Mesendoderm (in vitro differentiated cells): Measurements from ENCODE around the gene PNLDC1.

Experiments used
- DNase-seq: peaks from one replicate; pipeline ENCODE4 v3.0.0; 2013
- H2AK5ac ChIP-seq: 2 replicates; pipeline ENCODE4 v1.6.1; 2013; ENCODE audit warnings: low read length, inconsistent platforms
- H2BK120ac ChIP-seq: 2 replicates; pipeline ENCODE4 v1.6.1; 2013; ENCODE audit warnings: low read depth, mild to moderate bottlenecking, low read length, moderate library complexity, mixed read lengths
- H2BK15ac ChIP-seq: replicated peaks from 2 replicates; pipeline ENCODE4 v1.6.1; 2013; ENCODE audit warnings: low read depth, mild to moderate bottlenecking, moderate library complexity
- H2BK5ac ChIP-seq: 2 replicates; pipeline ENCODE4 v1.6.1; 2013; ENCODE audit warnings: low read length, inconsistent platforms
- H3K18ac ChIP-seq: 2 replicates; pipeline ENCODE4 v1.6.1; 2013; ENCODE audit warnings: mild to moderate bottlenecking, low read length, mixed read lengths
- H3K23ac ChIP-seq: one replicate; pipeline ENCODE4 v1.6.1; 2013; ENCODE audit warnings: low read length
- H3K27ac ChIP-seq: 2 replicates; pipeline ENCODE4 v1.5.1; 2013; ENCODE audit warnings: low read depth, mild to moderate bottlenecking, inconsistent platforms, low read length, moderate library complexity
- H3K27me3 ChIP-seq: 2 replicates; pipeline ENCODE4 v1.6.1; 2013; ENCODE audit warnings: low read length, control low read depth, mild to moderate bottlenecking, inconsistent platforms; ENCODE audit not compliant: insufficient read depth, poor library complexity
- H3K36me3 ChIP-seq: 2 replicates; pipeline ENCODE4 v1.6.1; 2013; ENCODE audit warnings: low read length, inconsistent platforms; ENCODE audit not compliant: control insufficient read depth, insufficient read depth
- H3K4ac ChIP-seq: one replicate; pipeline ENCODE4 v1.6.1; 2013; ENCODE audit warnings: low read depth, mild to moderate bottlenecking, low read length, moderate library complexity
- H3K4me1 ChIP-seq: 2 replicates; pipeline ENCODE4 v1.6.1; 2013; ENCODE audit warnings: low read depth, low read length, inconsistent platforms; ENCODE audit not compliant: control insufficient read depth
- H3K4me2 ChIP-seq: 2 replicates; pipeline ENCODE4 v1.6.1; 2013; ENCODE audit warnings: low read length
- H3K4me3 ChIP-seq: 2 replicates; pipeline ENCODE4 v1.5.1; 2013; ENCODE audit warnings: mild to moderate bottlenecking, low read length
- H3K56ac ChIP-seq: one replicate; pipeline ENCODE4 v1.6.1; 2013; ENCODE audit warnings: low read length
- H3K79me1 ChIP-seq: 2 replicates; pipeline ENCODE4 v1.6.1; 2013; ENCODE audit warnings: low read length, inconsistent platforms
- H3K79me2 ChIP-seq: 2 replicates; pipeline ENCODE4 v1.6.1; 2013; ENCODE audit warnings: mild to moderate bottlenecking, low read length; ENCODE audit not compliant: control insufficient read depth, insufficient read depth
- H3K9ac ChIP-seq: 2 replicates; pipeline ENCODE4 v1.6.1; 2013; ENCODE audit warnings: low read length, inconsistent platforms
- H4K5ac ChIP-seq: one replicate; pipeline ENCODE4 v1.6.1; 2013; ENCODE audit warnings: low read length
- H4K8ac ChIP-seq: one replicate; pipeline ENCODE4 v1.6.1; 2013; ENCODE audit warnings: low read depth, mild to moderate bottlenecking, control low read depth, low read length, moderate library complexity
- WGBS: extraction: QIAGEN DNeasy Blood & Tissue Kit; methylation state at CpG from one replicate; pipeline ENCODE4 v1.1.7; 2013; ENCODE audit warnings: low lambda C conversion rate, missing lambda C conversion rate; ENCODE audit not compliant: insufficient coverage; ENCODE audit errors: extremely low coverage; 5-methylcytosine and 5-hydroxymethylcytosine counted together

Gene PNLDC1

GRCh38 chr6:159852877-159853276, 52.8 kb downstream of the PNLDC1 start:
- no peaks in the 10 kb centered on the region for H3K4me1 ChIP-seq
- H3K4me3 ChIP-seq = no peak overlapping the region
- no peak overlapping the region for H4K8ac ChIP-seq
- H2BK120ac ChIP-seq = no peak overlapping the region
- no peak overlapping the region for H2AK5ac ChIP-seq
- no peak overlapping the region for H3K4ac ChIP-seq
- no peaks in the 10 kb centered on the region for H3K27me3 ChIP-seq
- DNase-seq = no peak
- H3K79me1 ChIP-seq = no peaks in the 10 kb centered on the region
- no peak overlapping the region for H3K4me2 ChIP-seq
- H3K27ac ChIP-seq = no peak overlapping the region
- no CpG with 5 or more reads among the region's 6 CpGs for WGBS
- H3K23ac ChIP-seq = no peak overlapping the region
- H3K79me2 ChIP-seq = no peaks in the 10 kb centered on the region
- H2BK15ac ChIP-seq = no peak overlapping the region
- H3K56ac ChIP-seq = no peak overlapping the region
- H2BK5ac ChIP-seq = no peak overlapping the region
- no peaks in the 10 kb centered on the region for H3K36me3 ChIP-seq
- H3K9ac ChIP-seq = no peak overlapping the region
- no peak overlapping the region for H3K18ac ChIP-seq
- H4K5ac ChIP-seq = no peak overlapping the region

- Histone ChIP-seq H3K9ac (no peak overlapping the region), H4K8ac (no peak overlapping the region), H3K23ac (no peak overlapping the region), H2AK5ac (no peak overlapping the region), H3K56ac (no peak overlapping the region), H4K5ac (no peak overlapping the region), H2BK120ac (no peak overlapping the region), H3K36me3 (no peaks in the 10 kb centered on the region), H2BK15ac (no peak overlapping the region), H2BK5ac (no peak overlapping the region), H3K79me2 (no peaks in the 10 kb centered on the region), H3K79me1 (no peaks in the 10 kb centered on the region), H3K18ac (no peak overlapping the region), H3K4me3 (no peak overlapping the region), H3K4me1 (no peaks in the 10 kb centered on the region), H3K4me2 (no peak overlapping the region), H3K4ac (no peak overlapping the region), H3K27me3 (no peaks in the 10 kb centered on the region), H3K27ac (no peak overlapping the region)
- DNase-seq = no peak
Observed at GRCh38 chr6:159853754-159854153, 53.7 kb downstream of the PNLDC1 start.

GRCh38 chr6:159854959-159855358, 54.9 kb downstream of the PNLDC1 start:
- WGBS = no CpG with 5 or more reads among the region's 3 CpGs
- no peak overlapping the region for H3K56ac ChIP-seq

DNA sequence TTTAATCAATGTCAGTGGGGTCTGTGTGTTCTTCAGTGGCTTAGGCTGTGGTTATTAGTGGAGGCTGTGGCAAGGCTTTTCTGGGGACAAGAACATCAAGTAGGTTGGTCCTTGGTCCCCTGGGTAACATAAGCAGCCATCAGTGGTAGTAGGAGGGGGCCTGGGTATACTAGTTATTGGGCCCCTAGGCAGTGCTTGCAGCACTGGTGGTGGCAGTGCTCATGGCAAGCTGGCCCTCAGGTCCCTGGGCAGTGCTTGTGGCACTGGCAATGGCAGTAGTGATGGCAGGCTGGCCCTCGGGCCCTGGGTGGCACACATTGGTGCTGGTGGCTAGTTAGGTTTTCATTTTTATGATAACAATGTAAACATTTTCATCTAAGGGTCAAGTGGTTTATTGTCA, 58.2 kb downstream of the PNLDC1 start:
- WGBS = no CpG with 5 or more reads among the region's 1 CpG
- H2BK15ac ChIP-seq = no peak overlapping the region
- no peak overlapping the region for H3K56ac ChIP-seq

More at GRCh38 chr6:159854959-159855358, 54.9 kb downstream of the PNLDC1 start:
- Histone ChIP-seq H3K79me1 (no peaks in the 10 kb centered on the region), H3K18ac (no peak overlapping the region), H4K5ac (no peak overlapping the region), H2BK120ac (no peak overlapping the region), H3K23ac (no peak overlapping the region), H3K79me2 (no peaks in the 10 kb centered on the region), H4K8ac (no peak overlapping the region), H2BK15ac (no peak overlapping the region), H3K27me3 (no peaks in the 10 kb centered on the region), H3K36me3 (no peaks in the 10 kb centered on the region), H3K4me3 (no peak overlapping the region), H3K4ac (no peak overlapping the region), H2BK5ac (no peak overlapping the region), H2AK5ac (no peak overlapping the region), H3K4me1 (no peaks in the 10 kb centered on the region), H3K9ac (no peak overlapping the region), H3K4me2 (no peak overlapping the region), H3K27ac (no peak overlapping the region)
- DNase-seq = no peak

GRCh38 chr6:159860482-159860881, 60.4 kb downstream of the PNLDC1 start:
- H3K36me3 ChIP-seq = no peaks in the 10 kb centered on the region
- H2BK15ac ChIP-seq = no peak overlapping the region
- no peaks in the 10 kb centered on the region for H3K4me1 ChIP-seq
- H2BK120ac ChIP-seq = no peak overlapping the region
- no peak overlapping the region for H2AK5ac ChIP-seq
- no peak overlapping the region for H3K4ac ChIP-seq
- H3K27me3 ChIP-seq = no peaks in the 10 kb centered on the region
- no peak overlapping the region for H4K5ac ChIP-seq
- no peak overlapping the region for H3K18ac ChIP-seq
- H3K4me2 ChIP-seq = no peak overlapping the region
- 100% methylated on average over 1 of the region's 1 CpG for WGBS
- no peak overlapping the region for H3K27ac ChIP-seq
- no peak overlapping the region for H4K8ac ChIP-seq
- H3K23ac ChIP-seq = no peak overlapping the region
- no peak overlapping the region for H3K4me3 ChIP-seq
- H3K79me2 ChIP-seq = no peaks in the 10 kb centered on the region
- no peak overlapping the region for H3K9ac ChIP-seq
- no peak overlapping the region for H3K56ac ChIP-seq
- no peak overlapping the region for H2BK5ac ChIP-seq
- no peaks in the 10 kb centered on the region for H3K79me1 ChIP-seq
- no peak for DNase-seq

More for the DNA sequence above, 58.2 kb downstream of the PNLDC1 start:
- Histone ChIP-seq H3K9ac (no peak overlapping the region), H2BK5ac (no peak overlapping the region), H3K4ac (no peak overlapping the region), H3K4me1 (no peaks in the 10 kb centered on the region), H4K5ac (no peak overlapping the region), H3K23ac (peak overlapping the region; percentile 80), H3K4me2 (no peak overlapping the region), H3K36me3 (no peaks in the 10 kb centered on the region), H3K79me2 (no peaks in the 10 kb centered on the region), H3K79me1 (no peaks in the 10 kb centered on the region), H3K27ac (no peak overlapping the region), H3K27me3 (no peaks in the 10 kb centered on the region), H4K8ac (no peak overlapping the region), H2AK5ac (no peak overlapping the region), H3K4me3 (no peak overlapping the region), H2BK120ac (no peak overlapping the region), H3K18ac (no peak overlapping the region)
- no peak for DNase-seq

DNA sequence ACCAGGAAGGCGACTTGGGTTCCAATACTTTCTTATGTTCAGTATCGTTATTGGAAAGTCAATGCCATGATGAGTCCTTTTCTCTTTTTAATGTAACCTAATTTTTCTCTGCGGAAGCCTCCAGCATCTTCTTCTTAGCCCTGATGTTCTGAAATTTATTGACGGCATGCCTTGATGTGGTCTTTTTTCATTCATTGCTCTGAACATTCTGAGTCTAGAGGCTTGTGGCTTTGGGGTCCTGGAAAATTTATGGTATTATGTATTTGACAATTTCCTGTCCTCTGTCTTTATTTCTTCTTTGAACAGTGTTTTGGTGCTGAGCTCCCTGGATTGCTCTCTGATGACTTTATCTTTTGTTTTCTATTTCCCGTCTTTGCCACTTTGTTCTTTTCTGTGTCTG, 62.0 kb downstream of the PNLDC1 start:
- Histone ChIP-seq H2BK5ac (no peak overlapping the region), H3K79me1 (no peaks in the 10 kb centered on the region), H3K23ac (no peak overlapping the region), H2AK5ac (no peak overlapping the region), H3K18ac (no peak overlapping the region), H3K27me3 (no peaks in the 10 kb centered on the region), H3K9ac (no peak overlapping the region), H3K56ac (no peak overlapping the region), H3K4me3 (no peak overlapping the region), H3K4ac (no peak overlapping the region), H2BK120ac (no peak overlapping the region), H3K4me2 (no peak overlapping the region), H3K79me2 (no peaks in the 10 kb centered on the region), H2BK15ac (no peak overlapping the region), H3K36me3 (no peaks in the 10 kb centered on the region), H4K8ac (no peak overlapping the region), H3K4me1 (no peaks in the 10 kb centered on the region), H4K5ac (no peak overlapping the region), H3K27ac (no peak overlapping the region)
- no CpG with 5 or more reads among the region's 5 CpGs for WGBS
- DNase-seq = no peak
